ENCODE results near the gene IL23R.
"Not testable (repeated sequence)": the region's sequence is repeated elsewhere in the genome, so short reads cannot be mapped to it uniquely, and the experiment has no call there.

IL23R gene

DNA sequence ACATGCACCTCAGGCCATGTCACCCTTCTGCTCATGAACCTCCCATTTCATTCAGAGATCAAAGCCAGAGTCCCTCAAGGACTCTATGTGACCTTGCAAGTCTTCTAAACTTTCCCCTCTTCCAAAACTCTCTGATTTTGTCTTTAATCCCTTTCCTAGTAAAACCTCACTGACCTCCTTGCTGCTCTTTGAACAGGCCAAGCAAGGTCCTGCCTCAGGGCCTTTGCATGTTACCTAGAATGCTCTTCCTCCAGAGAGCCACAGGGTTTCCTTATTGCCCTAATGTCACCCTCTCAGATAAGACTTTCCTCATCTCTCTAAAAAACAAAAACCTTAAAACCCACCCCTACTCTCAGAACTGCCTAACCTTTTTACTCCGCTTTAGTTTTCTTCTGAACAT lies 26.6 kb downstream of the IL23R start:
- no peak for DNase-seq (ENCODE audit: low spot score)

DNA sequence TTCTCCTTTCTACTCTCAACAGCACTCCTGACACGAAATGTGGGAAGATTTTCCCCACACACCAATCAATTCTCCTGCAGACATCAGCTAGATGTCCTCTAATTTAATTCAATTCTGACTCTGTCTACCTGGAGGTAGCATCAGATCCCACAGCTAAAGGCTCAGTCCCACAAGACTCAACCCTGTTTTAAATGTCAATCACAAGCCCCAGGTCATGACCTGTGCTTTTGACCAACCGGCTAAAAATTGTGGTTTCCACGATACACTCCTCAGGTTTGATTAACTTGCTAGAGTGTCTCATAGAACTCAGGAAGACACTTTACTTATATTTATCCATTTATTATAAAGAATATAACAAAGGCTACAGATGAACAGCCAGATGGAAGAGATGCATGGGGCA lies 27.4 kb downstream of the IL23R start:
- DNase-seq (ENCODE audit: low spot score), result no peak

- DNase-seq (ENCODE audit: low spot score), result no peak
Observed at GRCh38 chr1:67194209-67194863, 28.1 kb downstream of the IL23R start.

DNA sequence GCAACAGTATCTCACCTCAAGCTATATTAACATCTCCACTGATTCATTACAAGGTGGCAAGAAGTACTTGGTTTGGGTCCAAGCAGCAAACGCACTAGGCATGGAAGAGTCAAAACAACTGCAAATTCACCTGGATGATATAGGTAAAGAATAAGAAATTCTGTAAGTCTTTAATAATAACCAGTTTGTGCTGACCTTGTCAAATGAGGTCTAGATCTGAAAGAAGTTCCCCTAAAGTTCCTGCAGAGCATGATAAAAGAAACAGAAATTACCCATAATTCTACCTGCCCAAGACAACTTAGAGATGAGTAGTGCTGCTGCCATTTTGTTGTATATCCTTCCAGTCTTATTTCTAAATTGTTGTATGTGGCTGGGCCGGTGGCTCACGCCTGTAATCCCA lies 34.5 kb downstream of the IL23R start:
- no peak for DNase-seq (ENCODE audit: low spot score)

- DNase-seq (ENCODE audit: low spot score), result no peak
Observed at GRCh38 chr1:67201891-67202290, 35.6 kb downstream of the IL23R start.

DNA sequence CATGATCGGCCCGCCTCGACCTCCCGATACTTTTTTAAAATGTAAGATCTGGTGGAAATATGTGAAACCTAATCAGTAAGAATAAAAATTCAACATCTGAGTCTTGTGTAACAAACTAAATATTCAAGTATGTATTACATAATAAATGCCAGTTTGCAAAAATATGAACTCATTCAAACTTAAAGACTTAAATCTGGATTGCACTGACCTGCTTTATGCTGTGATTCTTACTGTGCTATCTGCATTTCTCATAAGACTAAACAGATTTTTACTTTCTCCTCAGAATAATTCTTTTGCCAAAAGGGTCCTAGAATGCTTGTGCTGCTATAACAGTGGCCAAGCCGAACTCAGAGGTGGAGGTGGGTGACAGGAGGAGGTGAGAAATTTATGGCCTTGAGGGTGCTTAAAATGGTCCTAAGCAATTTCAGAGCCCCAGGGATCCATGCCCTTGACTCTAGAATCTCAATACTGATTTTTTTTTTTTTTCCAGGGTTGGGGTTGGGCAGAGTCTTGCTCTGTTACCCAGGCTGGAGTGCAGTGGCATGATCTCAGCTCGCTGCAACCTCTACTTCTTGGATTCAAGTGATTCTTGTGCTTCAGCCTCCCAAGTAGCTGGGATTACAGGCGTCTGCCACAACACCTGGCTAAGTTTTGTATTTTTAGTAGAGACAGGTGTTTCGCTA lies 38.2 kb downstream of the IL23R start:
- DNase-seq (ENCODE audit: low spot score), result no peak

- DNase-seq (ENCODE audit: low spot score), result not testable (repeated sequence)
Observed at GRCh38 chr1:67207398-67207797, 41.1 kb downstream of the IL23R start.

GRCh38 chr1:67208217-67208616 lies 42.0 kb downstream of the IL23R start:
- DNase-seq (ENCODE audit: low spot score), result no peak

- no peak for DNase-seq (ENCODE audit: low spot score)
Observed at GRCh38 chr1:67209521-67209920, 43.3 kb downstream of the IL23R start.

DNA sequence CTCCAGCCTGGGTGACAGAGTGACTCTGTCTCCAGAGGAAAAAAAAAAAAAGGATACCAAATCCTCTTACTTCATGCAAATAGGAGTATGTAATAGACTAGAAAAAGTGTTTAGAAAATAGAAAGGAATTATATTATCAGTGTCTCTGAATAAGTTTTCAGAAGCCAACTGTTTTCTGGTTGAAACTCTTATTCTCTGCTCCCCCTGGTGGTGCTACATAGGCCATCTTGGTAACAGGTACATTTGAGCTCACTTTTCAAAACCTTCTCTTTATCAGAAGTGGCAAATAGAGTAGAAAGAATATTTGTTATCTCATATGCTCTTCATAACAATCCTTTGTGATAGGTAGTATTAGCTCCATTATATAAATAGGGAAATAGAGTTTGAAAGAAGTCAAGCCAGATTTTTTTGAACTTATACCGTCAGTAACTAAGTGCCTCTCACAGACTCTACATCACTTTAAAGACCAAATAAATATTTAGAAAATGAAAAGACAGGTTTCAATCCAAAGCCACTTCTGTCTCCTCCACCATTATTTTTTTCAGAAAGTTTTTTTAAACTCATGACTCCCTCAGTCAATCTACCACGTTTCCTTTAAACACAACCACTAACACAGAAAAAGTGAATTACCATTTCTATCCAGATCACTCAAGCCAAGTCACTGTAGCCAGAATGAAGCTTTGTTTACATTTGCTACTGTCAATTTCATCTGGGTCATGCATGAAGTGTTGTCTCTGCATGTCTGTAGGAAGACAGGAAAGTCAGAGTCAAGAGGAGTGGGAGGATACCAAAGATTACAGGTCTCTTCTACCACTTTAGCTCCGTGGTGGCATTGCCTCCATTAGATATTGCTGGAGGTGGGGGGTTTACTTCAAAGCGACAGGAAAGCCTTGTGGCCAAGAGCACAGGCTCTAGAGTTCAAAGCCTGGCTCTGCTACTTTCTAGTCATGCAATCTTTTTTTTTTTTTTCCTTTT lies 45.6 kb downstream of the IL23R start:
- no peak for DNase-seq (ENCODE audit: low spot score)

DNA sequence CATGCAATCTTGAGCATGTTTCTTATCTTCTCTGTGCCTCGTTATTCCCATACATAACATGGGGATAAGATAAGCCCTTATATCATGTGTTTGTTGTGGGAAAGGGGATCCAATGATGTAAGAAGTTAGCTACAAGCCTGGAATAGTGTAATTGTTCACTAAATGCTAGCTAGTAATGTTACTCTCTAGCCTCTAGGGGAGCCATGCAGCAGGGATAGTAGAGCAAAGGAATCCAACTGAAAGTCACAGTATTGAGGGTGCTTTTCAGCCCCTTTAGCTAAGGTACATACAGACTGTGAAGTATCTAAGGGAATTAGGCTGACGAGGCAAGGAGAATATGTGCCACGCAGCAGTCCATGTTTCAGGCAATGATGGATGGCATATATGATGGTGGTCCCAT lies 46.9 kb downstream of the IL23R start:
- DNase-seq (ENCODE audit: low spot score), result peak; percentile 28

GRCh38 chr1:67213948-67214347 lies 47.7 kb downstream of the IL23R start:
- DNase-seq (ENCODE audit: low spot score), result no peak

DNA sequence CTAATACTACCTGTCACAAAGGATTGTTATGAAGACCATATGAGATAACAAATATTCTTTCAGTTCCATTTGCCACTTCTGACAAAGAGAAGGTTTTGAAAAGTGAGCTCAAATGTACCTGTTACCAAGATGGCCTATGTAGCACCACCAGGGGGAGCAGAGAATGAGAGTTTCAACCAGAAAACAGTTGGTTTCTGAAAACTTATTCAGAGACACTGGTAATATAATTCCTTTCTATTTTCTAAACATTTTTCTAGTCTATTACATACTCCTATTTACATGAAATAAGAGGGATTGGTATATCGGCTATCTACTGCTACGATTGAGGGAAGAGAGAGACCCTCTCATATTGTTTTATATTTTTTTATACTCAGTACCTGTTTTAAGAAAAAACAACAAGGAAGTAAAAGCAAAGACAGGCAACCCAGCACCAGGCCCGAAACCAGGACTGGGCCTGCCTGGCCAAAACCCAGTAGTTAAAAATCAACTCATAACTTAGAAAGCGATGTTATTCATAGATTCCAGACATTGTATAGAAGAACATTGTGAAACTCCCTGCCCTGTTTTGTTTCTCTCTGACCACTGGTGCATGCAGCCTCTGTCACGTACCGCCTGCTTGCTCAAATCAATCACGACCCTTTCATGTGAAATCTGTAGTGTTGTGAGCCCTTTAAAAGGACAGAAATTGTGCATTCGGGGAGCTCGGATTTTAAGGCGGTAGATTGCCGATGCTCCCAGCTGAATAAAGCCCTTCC lies 48.3 kb downstream of the IL23R start:
- peak; percentile 7 for DNase-seq (ENCODE audit: low spot score)

- no peak for DNase-seq (ENCODE audit: low spot score)
Observed at GRCh38 chr1:67216401-67216800, 50.1 kb downstream of the IL23R start.

GRCh38 chr1:67217417-67217816 lies 51.2 kb downstream of the IL23R start:
- no peak for DNase-seq (ENCODE audit: low spot score)

GRCh38 chr1:67217938-67218337 lies 51.7 kb downstream of the IL23R start:
- DNase-seq (ENCODE audit: low spot score), result no peak

DNA sequence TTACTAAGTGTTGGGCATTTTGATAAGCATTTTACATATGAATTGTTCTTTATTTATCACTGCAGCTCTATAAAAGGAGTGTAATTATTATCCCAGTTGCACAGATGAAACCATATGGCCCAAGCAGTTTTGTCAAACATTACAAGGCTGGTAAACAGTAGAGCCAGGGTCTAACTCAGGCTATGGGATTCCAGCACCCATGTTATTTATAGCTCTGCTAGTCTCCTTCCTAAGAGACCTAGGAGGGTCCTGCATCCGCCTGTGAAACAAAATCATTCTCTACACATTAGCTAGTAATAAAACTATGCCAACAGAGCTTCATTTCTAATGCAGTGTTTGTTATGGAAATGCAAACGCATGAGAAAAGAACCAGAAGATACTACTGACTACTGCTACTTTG lies 58.6 kb downstream of the IL23R start:
- no peak for DNase-seq (ENCODE audit: low spot score)

DNA sequence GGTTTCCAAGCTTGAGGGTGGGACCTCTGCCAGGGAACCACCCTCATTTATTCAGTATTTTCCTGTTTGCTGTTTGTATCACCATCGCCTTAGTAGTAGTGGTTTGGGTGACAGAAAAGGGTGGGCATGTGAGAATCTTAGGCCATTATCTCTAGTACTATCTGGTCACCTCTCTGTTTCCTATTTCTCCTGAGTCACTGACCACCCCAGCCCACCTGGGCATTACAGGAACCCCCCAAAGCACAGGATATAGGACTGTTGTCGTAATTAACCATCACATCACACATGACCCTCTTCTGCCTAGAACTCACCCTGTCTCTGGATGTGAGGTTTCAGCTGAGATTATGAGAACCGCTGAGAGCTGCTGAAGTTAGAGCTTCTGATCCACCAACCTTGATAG lies 60.4 kb downstream of the IL23R start:
- no peak for DNase-seq (ENCODE audit: low spot score)

DNA sequence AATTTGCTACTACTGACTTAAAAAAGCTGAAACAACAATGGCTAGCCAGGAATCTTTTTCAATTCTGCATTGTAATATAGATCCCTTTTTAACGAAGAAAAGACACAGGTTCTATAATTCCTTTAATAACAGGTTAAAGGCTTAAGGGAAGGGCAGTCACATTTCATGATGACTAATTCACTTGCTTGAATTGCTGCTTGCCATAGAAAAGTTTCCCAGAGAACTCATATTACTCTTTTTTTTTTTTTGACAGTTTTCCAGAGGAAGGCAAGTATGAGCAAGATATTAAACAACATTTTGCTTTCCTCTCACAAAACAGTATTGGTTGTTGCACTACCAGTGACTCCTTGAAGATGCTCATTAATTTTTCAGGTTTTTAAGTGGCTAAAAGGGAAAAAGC lies 60.9 kb downstream of the IL23R start:
- DNase-seq (ENCODE audit: low spot score), result no peak

DNA sequence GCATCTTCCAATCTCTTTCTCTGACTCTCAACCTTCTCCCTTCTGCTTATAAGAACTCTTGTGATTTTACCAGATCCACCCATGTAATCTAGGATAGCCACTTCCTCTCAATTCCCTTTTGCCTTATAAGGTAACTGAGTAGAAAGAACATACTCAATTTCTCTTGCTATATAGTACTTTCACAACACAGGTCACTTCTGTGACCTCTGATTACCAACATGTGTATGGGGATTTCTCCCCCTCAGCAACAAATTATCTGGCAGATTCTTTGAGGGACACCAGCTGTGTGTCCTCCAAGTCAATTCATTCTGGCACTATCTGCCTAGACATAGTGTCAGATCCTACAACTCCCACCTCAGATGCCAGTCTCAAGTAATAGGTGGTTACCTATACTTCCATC lies 62.5 kb downstream of the IL23R start:
- no peak for DNase-seq (ENCODE audit: low spot score)

DNA sequence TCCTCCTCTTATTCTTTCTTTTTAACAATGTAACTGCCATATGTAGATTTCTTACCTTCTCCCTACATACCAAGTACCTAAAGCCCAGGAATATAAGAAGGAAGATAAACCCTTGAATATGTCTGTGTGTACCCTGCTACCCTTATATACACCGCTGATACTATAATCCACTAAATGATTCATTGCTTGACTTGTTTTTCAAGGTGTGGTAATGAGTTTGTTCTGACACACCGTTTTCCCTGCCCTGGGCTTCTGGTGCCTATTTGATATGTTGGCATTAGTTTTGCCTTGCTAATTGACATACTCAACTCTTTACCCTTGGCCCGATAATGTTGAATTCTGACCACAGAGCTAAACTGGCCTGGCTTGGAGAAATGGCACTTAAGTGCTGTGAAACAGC lies 64.3 kb downstream of the IL23R start:
- no peak for DNase-seq (ENCODE audit: low spot score)

DNA sequence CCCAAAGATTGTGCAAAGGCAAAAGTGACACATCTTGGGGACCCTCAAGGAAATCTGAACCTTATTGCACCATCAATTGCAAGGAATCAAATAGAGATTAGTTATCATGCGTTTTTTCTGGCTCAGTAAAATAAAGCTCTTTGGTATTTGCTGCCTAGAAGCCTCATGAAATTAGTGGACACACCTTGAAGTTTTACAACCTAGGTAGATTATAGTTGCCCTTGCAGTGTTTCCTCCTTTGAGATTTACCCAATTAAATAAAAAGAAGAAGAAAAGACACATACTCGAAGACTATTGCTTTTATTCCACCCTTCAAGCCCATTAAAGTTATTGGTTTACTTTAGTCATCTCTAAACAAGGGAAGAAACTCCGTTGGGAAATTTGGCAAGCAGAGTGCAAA lies 70.0 kb downstream of the IL23R start:
- no peak for DNase-seq (ENCODE audit: low spot score)
